SH-SY5Y (cell line): Measurements from ENCODE around the gene RBM19.

Experiments used
- GATA2 ChIP-seq: IDR thresholded peaks from 2 replicates; pipeline ENCODE4 v1.6.1; 2011; ENCODE audit warnings: mild to moderate bottlenecking, low read depth, low read length
- GATA3 ChIP-seq: IDR thresholded peaks from 2 replicates; pipeline ENCODE4 v1.6.1; 2011; ENCODE audit warnings: low read depth, mild to moderate bottlenecking, low read length, moderate library complexity

DNA sequence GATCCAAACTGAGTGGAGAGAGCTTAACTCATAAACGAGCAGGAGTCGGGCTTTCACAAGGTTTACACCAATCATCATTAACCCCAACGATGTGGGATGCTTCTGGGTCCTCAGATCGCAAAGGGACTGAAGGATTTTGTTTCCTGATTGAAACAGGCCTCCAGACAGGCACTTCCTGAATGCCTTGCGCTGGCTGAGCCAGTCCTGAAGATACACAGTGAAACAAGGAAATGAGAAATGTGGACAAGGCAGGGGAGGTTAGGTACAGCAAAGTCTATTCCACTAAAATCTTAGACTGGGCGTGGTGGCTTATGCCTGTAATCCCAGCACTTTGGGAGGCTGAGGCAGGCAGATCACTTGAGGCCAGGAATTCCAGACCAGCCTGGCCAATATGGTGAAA, 30.7 kb downstream of the RBM19 start:
- TF ChIP-seq GATA2 (no peak), GATA3 (no peak)
